GM10248 (cell line): Measurements from ENCODE around the gene ZNF579.
"Not testable (repeated sequence)": the region's sequence is repeated elsewhere in the genome, so short reads cannot be mapped to it uniquely, and the experiment has no call there.

Experiments
- CTCF ChIA-PET: fragments of 300-600 bp; sonication (Branson Sonifier 250); formaldehyde crosslinking; extraction: SDS; loops from one replicate; lab custom pipeline; 2021; ENCODE audit warnings: antibody characterized with exemption; lab: Yijun Ruan, JAX
- POLR2A ChIA-PET: fragments of 350-650 bp; sonication (Branson Sonifier 250); formaldehyde crosslinking; extraction: SDS; loops from one replicate; lab custom pipeline; 2020; ENCODE audit warnings: antibody characterized with exemption; lab: Yijun Ruan, JAX
- DNase-seq: peaks from one replicate; pipeline ENCODE4 v3.0.0; 2012; ENCODE audit errors: extremely low spot score
- CTCF ChIP-seq: IDR thresholded peaks from 2 replicates; pipeline ENCODE4 v1.5.1; 2012; ENCODE audit warnings: mild to moderate bottlenecking, low read depth; ENCODE audit errors: extremely low read depth, missing control alignments, control extremely low read depth

ZNF579 gene

GRCh38 chr19:55579766-55580621 lies 654 bp downstream of the ZNF579 start:
- TF ChIP-seq CTCF, result no peak
- ChIA-PET POLR2A (no interaction called here), CTCF (interaction anchor here (0.6 kb wide), 1 partner anchor 75 kb away, joined by 3 read pairs; no protein-coding TSS in a partner anchor)
- peak; percentile 47 for DNase-seq

- POLR2A ChIA-PET, result interaction anchor here (0.5 kb wide), 1 partner anchor 1705 kb away, joined by 3 read pairs; no protein-coding TSS in a partner anchor
- no peak for DNase-seq
- CTCF ChIA-PET, result no interaction called here
- no peak for TF ChIP-seq CTCF
Observed at GRCh38 chr19:55578761-55579747, 1.6 kb downstream of the ZNF579 start.

DNA sequence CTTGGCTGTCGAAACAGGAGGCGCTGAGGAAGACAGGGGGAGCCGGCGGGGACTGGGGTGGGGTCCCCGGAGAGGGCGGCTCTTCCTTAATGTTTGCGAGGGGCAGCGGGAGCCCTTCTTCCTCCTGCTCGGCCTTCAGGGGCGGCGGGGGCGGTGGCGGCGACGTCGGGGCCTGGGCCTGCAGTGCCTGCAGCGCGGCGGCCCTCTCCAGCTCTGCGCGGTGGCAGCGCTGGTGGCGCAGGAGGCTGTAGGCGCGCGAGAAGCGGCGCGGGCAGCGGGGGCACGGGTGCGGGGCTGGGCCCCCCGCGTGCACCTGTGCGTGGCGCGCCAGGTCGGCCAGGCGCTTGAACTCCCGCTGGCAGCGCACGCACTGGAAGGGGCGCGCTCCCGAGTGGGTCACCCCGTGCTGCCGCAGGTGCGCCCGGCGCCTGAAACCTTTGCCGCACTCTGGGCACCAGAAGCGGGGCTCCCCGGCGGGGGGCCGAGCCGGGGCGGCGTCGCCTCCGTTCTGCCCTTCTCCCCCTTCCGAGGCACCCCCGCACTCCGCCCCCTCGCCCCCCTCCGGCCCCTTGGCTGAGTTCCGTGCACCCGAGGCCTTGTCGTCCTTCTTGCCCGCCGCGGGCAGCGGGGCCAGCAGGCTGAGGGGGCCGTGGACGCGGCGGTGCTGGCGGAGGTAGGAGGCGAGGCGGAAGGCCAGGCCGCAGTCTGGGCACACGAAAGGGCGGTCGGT lies 2.5 kb downstream of the ZNF579 start:
- TF ChIP-seq CTCF, result no peak
- CTCF ChIA-PET, result interaction anchor here (0.7 kb wide), 1 partner anchor 54 kb away, joined by 3 read pairs; no protein-coding TSS in a partner anchor
- no peak for DNase-seq
- POLR2A ChIA-PET, result interaction anchor here (0.5 kb wide), 1 partner anchor 1706 kb away, joined by 3 read pairs; no protein-coding TSS in a partner anchor

- POLR2A ChIA-PET, result no interaction called here
- no peak for TF ChIP-seq CTCF
- DNase-seq, result no peak
- CTCF ChIA-PET, result no interaction called here
Observed at GRCh38 chr19:55576746-55577145, 3.9 kb downstream of the ZNF579 start.

DNA sequence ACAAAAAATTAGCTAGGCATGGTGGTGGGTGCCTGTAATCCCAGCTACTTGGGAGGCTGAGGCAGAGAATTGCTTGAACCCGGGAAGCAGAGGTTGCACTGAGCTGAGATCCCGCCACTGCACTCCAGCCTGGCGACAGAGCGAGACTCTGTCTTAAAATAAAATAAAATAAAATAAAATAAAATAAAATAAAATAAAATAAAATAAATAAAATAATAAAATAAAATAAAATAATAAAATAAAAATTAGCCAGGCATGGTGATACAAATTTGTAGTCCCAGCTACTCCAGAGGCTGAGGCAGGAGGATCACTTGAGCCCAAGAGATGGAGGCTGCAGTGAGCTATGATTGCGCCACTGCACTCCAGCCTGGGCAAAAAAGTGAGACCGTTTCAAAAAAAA lies 6.7 kb downstream of the ZNF579 start:
- CTCF ChIA-PET, result interaction anchor here (1.4 to 2.3 kb wide), 2 partner anchors 70 to 107 kb away, joined by 4 to 7 read pairs; no protein-coding TSS in a partner anchor

DNA sequence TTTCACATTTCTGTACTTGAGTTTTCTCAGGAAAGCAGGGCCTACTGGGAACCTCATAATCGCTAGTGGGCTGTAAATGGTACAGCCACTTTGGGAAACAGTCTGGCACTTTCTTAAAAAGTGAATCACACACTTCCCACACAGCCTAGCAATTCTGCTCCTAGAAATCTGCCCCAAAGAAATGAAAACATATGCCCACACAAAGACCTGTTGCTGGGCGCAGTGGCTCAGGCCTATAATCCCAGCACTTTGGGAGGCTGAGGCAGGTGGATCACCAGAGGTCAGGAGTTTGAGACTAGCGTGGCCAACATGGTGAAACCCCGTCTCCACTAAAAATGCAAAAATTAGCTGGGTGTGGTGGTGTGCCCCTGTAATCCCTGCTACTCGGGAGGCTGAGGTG lies 11.2 kb downstream of the ZNF579 start:
- POLR2A ChIA-PET, result not testable (repeated sequence)

More for the DNA sequence above, 6.7 kb downstream of the ZNF579 start:
- DNase-seq, POLR2A ChIA-PET: not testable (repeated sequence)

DNA sequence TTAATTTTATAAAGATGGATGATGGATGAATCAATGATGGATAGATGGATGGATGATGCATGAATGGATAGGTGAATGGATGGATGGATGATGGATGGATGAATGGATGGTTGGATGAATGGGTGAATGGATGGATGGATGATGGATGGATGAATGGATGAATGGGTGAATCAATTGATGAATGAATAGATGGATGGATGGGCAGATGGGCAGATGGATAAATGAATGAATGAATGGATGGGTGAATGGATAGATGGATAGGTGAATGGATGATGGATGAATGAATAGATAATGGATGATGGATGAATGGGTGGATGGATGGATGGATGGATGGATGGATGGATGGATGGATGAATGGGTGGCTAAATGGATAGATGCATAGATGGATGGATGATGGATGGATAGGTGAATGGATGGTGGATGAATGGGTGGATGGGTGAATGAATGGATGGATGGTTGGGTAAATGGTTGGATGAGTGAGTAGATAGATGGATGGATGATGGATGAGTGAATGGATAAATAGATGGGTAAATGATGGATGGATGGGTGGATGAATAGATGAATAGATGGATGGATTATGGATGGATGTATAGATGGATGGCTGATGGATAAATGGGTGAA lies 12.8 kb downstream of the ZNF579 start:
- no peak for DNase-seq
- ChIA-PET POLR2A (no interaction called here), CTCF (no interaction called here)
- TF ChIP-seq CTCF, result no peak

More for the DNA sequence above, 11.2 kb downstream of the ZNF579 start:
- CTCF ChIA-PET, DNase-seq: not testable (repeated sequence)
